Colonic mucosa (tissue), 4 donors: ENCODE data around the gene RAB40C. TPM values are rescaled to one million over a fixed set of nuclear protein-coding genes. Genes with fewer than 3 reads are reported as not detected.

Experiments
- DNase-seq: peaks from one replicate; pipeline ENCODE4 v3.0.0-alpha.2; 2020
- H3K27ac ChIP-seq: fragments of 200-600 bp; one replicate; pipeline ENCODE4 v1.8.0; 2021
- H3K27me3 ChIP-seq: fragments of 200-600 bp; one replicate; pipeline ENCODE4 v1.8.0; 2021
- H3K36me3 ChIP-seq: fragments of 200-600 bp; one replicate; pipeline ENCODE4 v1.8.0; 2021
- H3K4me1 ChIP-seq: fragments of 200-600 bp; one replicate; pipeline ENCODE4 v1.8.0; 2021; ENCODE audit warnings: mild to moderate bottlenecking
- H3K4me3 ChIP-seq: fragments of 200-600 bp; one replicate; pipeline ENCODE4 v1.8.0; 2021
- H3K9ac ChIP-seq, 2 donors: one replicate each; pipeline ENCODE4 v1.7.0; 2013; ENCODE audit warnings: control low read depth in 2 of 2, low read depth in 2 of 2, low read length in 2 of 2
- H3K9me3 ChIP-seq: fragments of 200-600 bp; one replicate; pipeline ENCODE4 v1.8.0; 2021
- CTCF ChIP-seq: fragments of 200-600 bp; IDR thresholded peaks from one replicate; pipeline ENCODE4 v1.8.0; 2022; ENCODE audit warnings: antibody characterized with exemption, mild to moderate bottlenecking
- intact Hi-C: fragments of 100-400 bp; cut with DNase I; formaldehyde crosslinking; loops from one replicate; pipeline ENCODE4 v1.14.1; 2022
- total RNA-seq, 2 donors: library from RNA; stranded (reverse); fragmentation: NEBNext Ultra II Directional in 1 of 2; extraction: Animal tissue kit (Norgen Biotek cat#: 25700) in 1 of 2; gene quantifications; one replicate each; pipeline ENCODE4 v1.2.1, GENCODE V29; 2021
- donor health status: healthy.
- donor health status: DM: no; HTN: no; CAD: no.
- donor health status: DM: no; HTN: no; CAD: no.

Gene RAB40C
- 10 to 100 TPM; 34.9 to 38.5 TPM for total RNA-seq

- H3K9ac ChIP-seq, result peak within 1 kb of the TSS; percentile 86 to 96
- H3K4me3 ChIP-seq, result peak within 1 kb of the TSS; percentile 84
- H3K27ac ChIP-seq, result peak within 1 kb of the TSS; percentile 97
- H3K4me1 ChIP-seq, result peaks cover 25% of the 10 kb centered on the region
- intact Hi-C loops, result no loop called here
- DNase-seq, result peak; percentile 99
- no peaks in the 10 kb centered on the region for H3K27me3 ChIP-seq
- no peaks in the 10 kb centered on the region for H3K9me3 ChIP-seq
- H3K36me3 ChIP-seq, result no peaks in the 10 kb centered on the region
- no peak for TF ChIP-seq CTCF
Measured at GRCh38 chr16:589658-590187, at the start of gene RAB40C. TSS of gene RAB40C (plus strand) at chr16:590066. CDS start at chr16:590292, 226 bp downstream.

- Histone ChIP-seq H3K36me3 (no peaks in the 10 kb centered on the region), H3K4me1 (no peaks in the 10 kb centered on the region), H3K27me3 (no peaks in the 10 kb centered on the region), H3K9ac (no peak overlapping the region), H3K4me3 (no peak overlapping the region), H3K9me3 (no peaks in the 10 kb centered on the region), H3K27ac (no peak overlapping the region)
- TF ChIP-seq CTCF, result no peak
- no peak for DNase-seq
- intact Hi-C loops, result no loop called here
Measured at GRCh38 chr16:540645-541340, 49.1 kb upstream of the RAB40C start.

GRCh38 chr16:543301-544164 lies 46.3 kb upstream of the RAB40C start:
- no peak for TF ChIP-seq CTCF
- intact Hi-C loops, result no loop called here
- Histone ChIP-seq H3K9me3 (no peaks in the 10 kb centered on the region), H3K27me3 (no peaks in the 10 kb centered on the region), H3K27ac (no peak overlapping the region), H3K36me3 (no peaks in the 10 kb centered on the region), H3K4me3 (no peak overlapping the region), H3K4me1 (peaks cover 3% of the 10 kb centered on the region), H3K9ac (no peak overlapping the region)
- DNase-seq, result no peak

GRCh38 chr16:544517-544916 lies 45.3 kb upstream of the RAB40C start:
- Histone ChIP-seq H3K27me3 (no peaks in the 10 kb centered on the region), H3K36me3 (no peaks in the 10 kb centered on the region), H3K4me1 (peaks cover 3% of the 10 kb centered on the region), H3K27ac (no peak overlapping the region), H3K9me3 (no peaks in the 10 kb centered on the region), H3K4me3 (no peak overlapping the region), H3K9ac (no peak overlapping the region)
- intact Hi-C loops, result no loop called here
- DNase-seq, result no peak
- TF ChIP-seq CTCF, result no peak

- H3K4me1 ChIP-seq, result peaks cover 3% of the 10 kb centered on the region
- peak; percentile 65 for TF ChIP-seq CTCF
- H3K27me3 ChIP-seq, result no peaks in the 10 kb centered on the region
- H3K36me3 ChIP-seq, result peaks cover 7% of the 10 kb centered on the region
- H3K27ac ChIP-seq, result no peak overlapping the region
- no peak overlapping the region for H3K4me3 ChIP-seq
- H3K9ac ChIP-seq, result no peak overlapping the region
- intact Hi-C loops, result no loop called here
- no peaks in the 10 kb centered on the region for H3K9me3 ChIP-seq
- DNase-seq, result peak; percentile 91
Measured at GRCh38 chr16:546909-547770, 42.7 kb upstream of the RAB40C start.
